SKM-1 treated with dmso at 0.1 percent for 144 hours (cell line): ENCODE results near the gene REPS1.

Experiments used
- DNase-seq: peaks from one replicate; lab custom pipeline; 2025; ENCODE audit not compliant: unreplicated experiment; lab: John Stamatoyannopoulos, UW

The REPS1 gene

DNA sequence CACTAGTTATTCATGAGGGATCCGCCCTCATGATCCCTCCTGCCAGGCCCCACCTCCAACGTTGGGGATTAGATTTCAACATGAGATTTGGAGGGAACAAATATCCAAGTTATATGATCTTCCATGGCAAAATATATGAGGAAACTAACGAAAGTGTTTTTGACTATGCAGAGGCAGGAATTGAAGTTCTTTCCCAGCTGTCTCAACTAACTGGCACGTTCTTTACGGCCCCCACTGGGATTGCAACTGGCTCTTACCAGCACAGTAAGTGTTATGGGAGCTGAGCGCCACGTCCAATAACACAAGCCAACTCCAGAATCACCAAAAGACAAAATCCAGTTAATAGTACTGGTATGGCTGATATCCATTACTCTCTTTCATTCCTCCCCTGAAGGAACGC, 125.6 kb downstream of the REPS1 start:
- no peak for DNase-seq

DNA sequence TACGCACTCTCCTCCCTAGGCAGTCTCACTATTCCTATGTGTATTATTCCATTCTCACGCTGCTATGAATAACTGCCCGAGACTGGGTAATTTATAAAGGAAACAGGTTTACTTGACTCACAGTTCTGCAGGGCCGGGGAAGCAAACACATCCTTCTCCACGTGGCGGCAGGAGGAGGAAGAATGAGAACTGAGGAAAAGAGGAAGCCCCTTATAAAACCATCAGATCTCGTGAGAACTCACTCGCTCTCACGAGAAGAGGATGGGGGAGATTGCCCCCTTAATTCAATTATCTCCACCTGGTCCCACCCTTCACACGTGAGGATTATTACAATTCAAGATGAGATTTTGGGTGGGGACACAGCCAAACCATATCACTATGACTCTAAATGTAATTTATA, 130.3 kb downstream of the REPS1 start:
- DNase-seq = no peak

GRCh38 chr6:138856654-138857053, 131.4 kb downstream of the REPS1 start:
- DNase-seq = no peak
